Ovary (tissue), 1 donor: ENCODE data around the gene TBL1XR1.

Experiments used
- EP300 ChIP-seq: sonication (generic); formaldehyde crosslinking; IDR thresholded peaks from one replicate; pipeline ENCODE4 v1.6.1; 2017; ENCODE audit warnings: antibody characterized with exemption
- POLR2A ChIP-seq: fragments of 450-650 bp; IDR thresholded peaks from one replicate; pipeline ENCODE4 v1.6.1; 2017; ENCODE audit warnings: antibody characterized with exemption, mild to moderate bottlenecking, moderate library complexity

GRCh38 chr3:177199206-177199760 is 2.0 kb upstream of the TBL1XR1 start:
- no peak for TF ChIP-seq EP300
- no peak for TF ChIP-seq POLR2A
